OCI-M2 (cell line): ENCODE measurements around the gene NUP54.

Experiments used
- DNase-seq: peaks from one replicate; lab custom pipeline; 2025; ENCODE audit not compliant: unreplicated experiment; lab: John Stamatoyannopoulos, UW

NUP54 gene, protein sequence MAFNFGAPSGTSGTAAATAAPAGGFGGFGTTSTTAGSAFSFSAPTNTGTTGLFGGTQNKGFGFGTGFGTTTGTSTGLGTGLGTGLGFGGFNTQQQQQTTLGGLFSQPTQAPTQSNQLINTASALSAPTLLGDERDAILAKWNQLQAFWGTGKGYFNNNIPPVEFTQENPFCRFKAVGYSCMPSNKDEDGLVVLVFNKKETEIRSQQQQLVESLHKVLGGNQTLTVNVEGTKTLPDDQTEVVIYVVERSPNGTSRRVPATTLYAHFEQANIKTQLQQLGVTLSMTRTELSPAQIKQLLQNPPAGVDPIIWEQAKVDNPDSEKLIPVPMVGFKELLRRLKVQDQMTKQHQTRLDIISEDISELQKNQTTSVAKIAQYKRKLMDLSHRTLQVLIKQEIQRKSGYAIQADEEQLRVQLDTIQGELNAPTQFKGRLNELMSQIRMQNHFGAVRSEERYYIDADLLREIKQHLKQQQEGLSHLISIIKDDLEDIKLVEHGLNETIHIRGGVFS

GRCh38 chr4:76148142-76148865 lies at the start of gene NUP54:
TSS of gene NUP54 (minus strand) at chr4:76148397. CDS start at chr4:76148374, 23 bp downstream.
- DNase-seq, result peak; percentile 54

DNA sequence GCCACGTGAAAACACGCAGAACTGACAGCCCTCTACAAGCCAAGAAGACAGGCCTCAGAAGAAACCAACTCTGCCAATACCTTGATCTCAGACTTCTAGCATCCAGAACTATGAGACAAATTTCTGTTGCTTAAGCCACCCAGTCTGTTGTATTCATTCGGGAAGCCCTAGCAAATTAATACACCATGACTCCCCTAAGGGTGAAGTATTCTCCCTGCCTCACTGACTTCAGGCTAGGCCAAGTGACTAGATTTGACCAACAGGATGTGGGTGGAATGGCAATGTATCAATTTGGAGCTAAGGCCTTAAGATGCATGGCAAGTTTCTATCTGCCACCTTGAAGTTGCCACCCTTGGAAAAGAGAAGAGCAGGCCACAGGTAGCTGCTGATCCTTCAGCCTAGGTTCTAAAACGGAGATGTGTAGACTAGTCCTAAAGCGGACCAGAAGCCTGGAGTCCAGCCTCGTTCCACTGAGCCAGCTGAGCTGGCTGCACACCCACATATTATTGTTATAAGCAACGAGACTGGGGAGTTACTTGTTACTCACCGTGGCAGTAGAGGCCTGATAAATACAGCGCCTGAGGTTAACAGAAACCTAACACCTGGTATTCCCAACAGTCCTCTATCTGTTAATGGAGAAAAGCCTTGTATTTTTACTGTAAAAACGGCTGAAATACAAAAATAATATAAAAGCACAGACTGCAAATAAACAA lies 49.0 kb upstream of the NUP54 start:
- DNase-seq, result no peak

- DNase-seq, result no peak
Measured at GRCh38 chr4:76196376-76196775, 48.2 kb upstream of the NUP54 start.

GRCh38 chr4:76195326-76195725 lies 47.1 kb upstream of the NUP54 start:
- DNase-seq, result no peak

DNA sequence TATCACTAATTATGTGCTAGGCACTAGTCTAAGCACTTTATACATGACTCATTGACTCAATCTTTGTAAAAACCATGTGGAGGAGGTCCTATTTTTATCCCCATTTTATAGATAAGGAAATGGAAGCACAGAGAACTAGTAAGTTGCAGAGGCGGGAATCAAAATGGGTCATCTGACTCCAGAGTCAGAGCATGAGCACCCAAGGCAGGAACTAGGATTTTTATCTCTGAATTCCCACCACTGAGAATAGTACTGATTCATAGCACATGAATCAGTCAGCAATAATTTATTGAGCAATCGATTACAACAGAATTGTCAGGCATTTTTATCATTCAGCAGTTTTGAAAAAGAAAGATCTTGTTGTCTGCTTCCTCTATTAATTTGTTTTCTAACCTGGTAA lies 46.1 kb upstream of the NUP54 start:
- DNase-seq, result no peak

DNA sequence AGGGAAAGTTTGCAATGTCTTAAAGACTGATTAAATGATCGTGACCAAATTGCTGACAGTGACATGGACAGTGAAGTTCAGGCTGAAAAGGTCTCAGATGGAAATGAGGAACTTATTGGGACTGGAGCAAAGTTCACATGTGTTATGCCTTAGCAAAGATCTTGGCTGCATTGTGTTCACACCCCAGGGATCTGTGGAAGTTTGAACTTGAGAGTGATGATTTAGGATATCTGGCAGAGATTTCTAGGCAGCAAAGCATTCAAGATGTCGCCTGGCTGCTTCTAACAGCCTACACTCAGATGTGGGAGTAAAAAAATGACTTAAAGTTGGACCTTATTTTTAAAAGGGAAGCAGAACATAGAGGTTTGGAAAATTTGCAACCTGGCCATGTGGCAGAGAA lies 44.0 kb upstream of the NUP54 start:
- DNase-seq, result no peak

GRCh38 chr4:76188557-76188956 lies 40.4 kb upstream of the NUP54 start:
- DNase-seq, result no peak

DNA sequence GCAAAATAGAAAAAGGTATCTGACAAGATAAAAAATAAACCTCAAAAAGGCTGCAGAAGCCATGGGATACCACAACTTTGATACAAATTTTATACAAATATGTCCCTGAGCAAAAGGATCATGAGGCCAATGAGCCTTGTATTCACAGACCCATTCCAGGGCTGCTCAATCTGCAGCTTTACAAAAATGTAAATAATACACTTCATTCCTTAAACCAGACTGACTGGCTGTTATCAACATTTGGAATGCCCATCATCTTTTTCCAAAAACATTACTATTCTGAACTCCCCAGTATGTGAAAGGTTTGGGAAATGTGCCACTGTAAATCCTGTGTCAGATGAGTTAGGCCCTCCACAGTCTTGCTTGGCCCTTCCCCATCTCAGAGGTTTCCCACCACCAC lies 40.0 kb upstream of the NUP54 start:
- DNase-seq, result no peak

- DNase-seq, result no peak
Measured at GRCh38 chr4:76187152-76187551, 39.0 kb upstream of the NUP54 start.

- DNase-seq, result no peak
Measured at GRCh38 chr4:76182463-76182862, 34.3 kb upstream of the NUP54 start.

DNA sequence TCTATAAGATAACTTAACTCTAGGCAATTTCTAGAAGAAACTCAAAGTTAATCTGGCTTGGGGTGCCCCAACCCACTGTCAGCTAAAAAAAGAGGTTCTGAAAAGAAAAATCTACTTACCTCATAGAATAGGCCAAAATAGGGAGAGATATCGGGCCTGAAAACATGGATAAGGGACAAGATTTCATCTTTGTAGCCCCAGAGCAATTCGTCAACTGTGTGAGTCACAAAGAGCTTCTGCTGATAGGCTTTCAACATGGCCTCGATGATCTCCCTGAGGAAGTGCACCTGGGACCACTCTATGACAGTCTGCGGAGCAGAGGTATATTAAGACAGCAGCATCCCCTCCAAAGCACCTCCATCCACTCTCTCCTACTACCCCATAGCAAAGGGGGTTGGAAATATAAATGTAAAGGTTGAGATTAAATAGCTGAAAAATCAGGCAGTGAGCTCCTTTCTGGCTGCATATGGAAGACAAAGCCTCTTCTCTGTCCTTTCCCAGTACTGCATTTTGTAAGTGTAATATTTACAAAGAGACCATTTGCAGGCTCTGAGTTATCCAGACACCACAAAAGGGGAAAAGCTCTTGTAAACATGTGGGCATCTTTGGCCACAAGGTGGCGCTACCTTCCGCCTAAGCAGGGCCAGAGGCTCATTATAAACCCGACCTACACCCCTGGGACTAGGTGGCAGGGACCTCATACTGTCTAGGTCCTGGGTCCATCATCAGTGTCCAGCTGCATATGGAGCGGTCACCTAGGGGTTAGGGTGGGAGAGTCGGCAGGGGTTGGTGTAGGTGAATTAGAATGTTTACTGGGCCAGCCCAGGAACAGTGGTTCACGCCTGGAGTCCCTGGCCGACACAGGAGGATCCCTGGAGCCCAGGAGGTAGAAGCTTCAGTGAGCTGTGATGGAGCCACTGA lies 31.5 kb upstream of the NUP54 start:
- no peak for DNase-seq

GRCh38 chr4:76178296-76178695 lies 30.1 kb upstream of the NUP54 start:
- no peak for DNase-seq

GRCh38 chr4:76177709-76178108 lies 29.5 kb upstream of the NUP54 start:
- no peak for DNase-seq

DNA sequence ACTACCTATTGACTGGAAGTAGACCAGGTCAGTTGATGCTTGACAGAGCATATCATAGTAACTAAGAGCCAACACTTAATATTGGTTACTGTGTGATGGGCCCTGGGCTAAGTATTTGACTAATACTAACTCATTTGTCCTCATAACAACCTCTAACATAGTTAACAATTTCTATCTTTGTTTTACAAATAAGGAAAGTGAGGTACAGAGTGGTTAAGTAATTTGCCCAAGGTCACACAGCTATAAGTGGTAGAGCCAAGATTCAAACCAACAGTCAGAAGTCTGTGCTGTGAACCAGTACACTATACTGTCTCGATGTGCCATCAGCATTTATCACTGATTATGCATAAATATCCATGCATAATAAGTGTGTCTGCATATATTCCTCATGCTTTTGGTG lies 27.1 kb upstream of the NUP54 start:
- no peak for DNase-seq

DNA sequence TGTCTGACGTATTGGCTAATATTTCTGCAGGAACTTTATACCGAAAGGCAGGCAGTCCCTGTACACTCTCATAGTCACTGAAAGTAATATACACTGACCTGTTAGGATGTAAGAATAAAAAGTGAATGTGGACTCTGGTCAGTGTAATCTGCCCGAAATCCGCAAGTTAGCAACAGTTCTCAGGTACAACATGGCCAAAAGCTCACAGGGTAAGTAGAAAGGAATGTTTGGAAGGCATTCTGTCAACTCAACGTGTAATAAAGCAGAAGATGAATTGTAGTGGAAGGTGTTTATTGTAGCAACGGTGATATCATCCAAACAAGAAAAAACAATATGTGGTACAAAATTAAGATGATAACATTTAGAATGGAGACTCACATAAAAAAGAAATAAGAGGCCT lies 26.0 kb upstream of the NUP54 start:
- no peak for DNase-seq

DNA sequence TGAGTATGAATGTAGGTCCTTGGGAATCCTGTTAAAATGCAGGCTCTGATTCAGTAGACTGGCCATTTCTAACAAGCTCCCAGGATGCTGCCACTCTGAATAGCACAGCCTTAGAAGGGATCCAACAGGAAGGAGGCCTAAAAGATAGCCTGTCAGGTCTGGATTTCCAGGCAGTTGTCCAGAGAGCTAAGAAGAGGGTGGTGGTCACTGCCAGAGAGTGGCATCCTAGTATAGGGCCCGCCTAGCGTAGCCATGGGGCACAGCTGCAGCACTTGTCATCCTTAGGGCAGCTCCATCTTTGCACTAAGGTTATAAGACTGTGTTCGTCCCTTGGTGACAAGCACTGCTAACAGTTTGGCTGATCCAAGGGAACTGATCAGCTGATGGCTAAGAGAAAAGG lies 20.5 kb upstream of the NUP54 start:
- no peak for DNase-seq

GRCh38 chr4:76166480-76166879 lies 18.3 kb upstream of the NUP54 start:
- no peak for DNase-seq

GRCh38 chr4:76160355-76160754 lies 12.2 kb upstream of the NUP54 start:
- DNase-seq, result no peak

DNA sequence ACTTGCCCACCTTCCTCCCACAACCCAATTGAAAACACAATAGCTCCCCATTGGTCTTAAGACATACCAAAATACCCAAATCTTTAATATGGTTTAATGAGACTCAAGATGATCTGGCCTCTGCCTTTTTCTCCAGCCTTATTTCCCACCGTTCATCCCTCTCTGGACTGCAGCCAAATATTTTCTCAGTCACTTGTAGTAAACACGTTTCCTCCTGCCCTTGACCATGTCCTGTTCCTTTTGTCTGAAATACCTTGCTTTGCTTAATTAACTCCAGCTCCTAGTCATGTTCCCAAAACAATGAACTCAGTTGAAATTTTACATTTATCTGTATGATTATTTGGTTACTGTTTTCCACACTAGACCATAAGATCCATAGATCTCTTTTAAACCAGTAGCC lies 8.4 kb upstream of the NUP54 start:
- no peak for DNase-seq

GRCh38 chr4:76155979-76156378 lies 7.8 kb upstream of the NUP54 start:
- DNase-seq, result no peak

GRCh38 chr4:76153356-76153755 lies 5.2 kb upstream of the NUP54 start:
- no peak for DNase-seq
